Measurements from ENCODE around the gene ADAMTS17.

- TF ChIP-seq POLR2A (IDR thresholded peaks at IDR 0.05; ENCODE audit: low read length) = no peak
- no peak for TF ChIP-seq GATA1 (IDR thresholded peaks at IDR 0.05; ENCODE audit: low read depth, low read length)
These were observed 279.8 kb downstream of the ADAMTS17 start for GRCh38 chr15:100061944-100062343.
